Thyroid gland (tissue), 4 donors: ENCODE data around the gene KIF27.

Experiments used
- CTCF ChIP-seq, 6 experiments: fragments of 200-600 bp in 3 of 6; fragments of 450-650 bp in 3 of 6; sonication (generic) in 3 of 6; IDR thresholded peaks; one replicate each; pipeline ENCODE4 v1.5.1; 2016 to 2019; ENCODE audit warnings: antibody characterized with exemption in 6 of 6, mild to moderate bottlenecking in 2 of 6, inconsistent platforms in 1 of 6, moderate library complexity in 1 of 6
- POLR2A ChIP-seq, 2 donors: fragments of 450-650 bp; IDR thresholded peaks; one replicate each; pipeline ENCODE4 v1.6.1; 2017; ENCODE audit warnings: antibody characterized with exemption in 2 of 2, mild to moderate bottlenecking in 2 of 2, moderate library complexity in 1 of 2

- no peak for TF ChIP-seq CTCF (IDR thresholded peaks at IDR 0.05)
- TF ChIP-seq POLR2A (IDR thresholded peaks at IDR 0.05) = no peak
Observed at GRCh38 chr9:83962165-83962564, 40.9 kb upstream of the KIF27 start.
